Activated CD4-positive, CD25-positive, alpha-beta regulatory T cell treated with anti-CD3 and anti-CD28 coated beads, Interleukin-2, amount 50 U/mL, for 24 hours (primary cell): ENCODE data around the gene LTBP1.
"Not testable (repeated sequence)": the region's sequence is repeated elsewhere in the genome, so short reads cannot be mapped to it uniquely, and the experiment has no call there.

Experiments
- ATAC-seq, 2 donors: fragments of 150-1000 bp; cut with Tn5 transposase; one replicate each; pipeline ENCODE4 v1.10.0; 2021; ENCODE audit warnings: mild to moderate bottlenecking in 1 of 2, moderate library complexity in 1 of 2

The LTBP1 gene

DNA sequence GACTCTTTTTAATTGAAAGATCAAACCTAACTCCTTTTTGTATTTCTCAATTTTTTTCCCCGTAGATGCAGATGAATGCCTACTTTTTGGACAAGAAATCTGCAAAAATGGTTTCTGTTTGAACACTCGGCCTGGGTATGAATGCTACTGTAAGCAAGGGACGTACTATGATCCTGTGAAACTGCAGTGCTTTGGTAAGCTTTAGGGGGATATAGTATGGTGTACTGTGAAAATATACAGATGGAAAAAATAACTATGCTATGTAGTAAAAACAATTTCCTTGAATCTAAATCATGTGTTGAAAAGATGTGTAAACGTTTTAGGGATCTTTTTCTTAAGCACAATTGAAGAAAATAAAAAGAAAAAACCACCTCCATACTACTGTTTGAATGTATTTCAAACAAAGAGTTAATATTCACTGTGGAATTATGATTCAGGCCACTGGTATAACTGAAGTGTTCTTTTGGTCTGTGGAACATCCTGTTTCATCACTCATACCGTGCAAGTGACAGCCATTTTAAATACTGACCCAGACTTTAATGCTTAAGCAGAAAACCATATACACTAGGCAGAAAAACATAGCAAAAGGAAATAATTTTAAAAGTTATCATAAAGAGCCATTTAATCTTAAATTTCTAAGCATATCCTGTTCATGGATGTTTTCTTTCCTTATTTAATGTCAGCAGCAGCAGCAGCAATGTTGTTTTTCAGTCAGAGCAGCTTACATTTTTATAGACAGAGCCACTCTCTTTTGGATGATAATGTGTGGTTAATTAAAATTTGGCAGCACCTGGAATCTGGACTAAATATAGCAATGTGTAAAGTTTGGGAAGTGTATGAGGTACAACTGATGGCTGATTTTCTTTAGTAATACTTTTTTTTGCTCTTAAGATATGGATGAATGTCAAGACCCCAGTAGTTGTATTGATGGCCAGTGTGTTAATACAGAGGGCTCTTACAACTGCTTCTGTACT is 416.9 kb downstream of the LTBP1 start:
- no peak for ATAC-seq

DNA sequence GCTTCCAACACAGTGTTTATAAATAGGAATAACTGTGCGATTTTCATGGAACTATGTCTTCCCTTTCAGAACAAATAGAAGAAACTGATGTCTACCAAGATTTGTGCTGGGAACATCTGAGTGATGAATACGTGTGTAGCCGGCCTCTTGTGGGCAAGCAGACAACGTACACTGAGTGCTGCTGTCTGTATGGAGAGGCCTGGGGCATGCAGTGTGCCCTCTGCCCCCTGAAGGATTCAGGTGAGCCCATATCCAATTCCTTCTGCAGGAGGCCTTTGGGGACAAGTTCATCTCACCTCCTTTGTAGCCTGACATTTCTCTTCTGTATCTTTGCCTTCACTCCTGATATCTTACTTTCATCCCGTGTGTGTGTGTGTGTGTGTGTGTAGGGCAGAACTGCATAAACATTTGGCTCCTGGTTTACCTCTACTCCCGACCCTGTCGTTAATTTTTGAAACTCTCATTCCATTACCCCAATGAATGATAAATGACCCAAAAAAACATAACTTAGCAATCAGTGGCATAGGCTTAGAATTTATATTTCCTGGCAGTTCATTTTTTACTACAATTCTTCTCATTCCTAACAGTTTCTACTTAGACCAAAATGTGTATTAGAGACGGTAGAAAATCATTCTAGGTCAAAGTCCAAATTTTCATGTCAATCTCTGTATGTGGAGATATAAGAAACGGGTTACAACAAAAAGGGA is 418.7 kb downstream of the LTBP1 start:
- ATAC-seq, result no peak

DNA sequence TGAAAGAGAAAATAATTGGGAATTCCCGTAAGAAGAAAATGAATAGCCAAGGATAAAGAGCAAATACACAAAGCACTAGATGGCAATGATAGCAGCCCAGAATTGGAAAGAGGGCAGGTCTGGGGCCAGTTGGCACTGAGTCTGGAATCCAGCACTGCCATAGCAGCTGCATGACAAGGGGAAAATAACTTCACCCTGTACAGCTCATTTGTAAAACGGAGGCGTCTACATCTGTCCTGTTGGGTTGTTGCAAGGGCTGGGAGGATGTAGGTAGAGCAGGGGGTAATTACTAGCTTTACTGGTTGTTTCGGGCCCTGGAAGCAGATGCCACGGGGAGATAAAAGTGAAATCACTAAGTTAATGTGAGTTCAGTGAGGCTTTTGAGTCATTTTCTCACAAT is 419.7 kb downstream of the LTBP1 start:
- ATAC-seq, result no peak

DNA sequence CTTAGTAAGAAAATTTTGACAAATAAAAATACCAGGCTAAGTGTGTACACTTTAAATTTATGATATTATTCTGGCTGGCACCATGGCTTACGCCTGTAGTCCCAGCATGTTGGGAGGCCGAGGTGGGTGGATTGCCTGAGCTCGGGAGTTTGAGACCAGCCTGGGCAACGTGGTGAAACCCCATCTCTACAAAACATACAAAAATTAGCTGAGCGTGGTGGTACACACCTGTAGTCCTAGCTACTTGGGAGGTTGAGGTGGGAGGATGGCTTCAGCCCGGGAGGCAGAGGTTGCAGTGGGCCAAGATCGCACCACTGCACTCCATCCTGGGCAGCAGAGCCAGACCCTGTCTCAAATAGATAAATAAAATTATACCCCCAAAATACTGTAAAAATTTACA is 421.8 kb downstream of the LTBP1 start:
- not testable (repeated sequence) for ATAC-seq

DNA sequence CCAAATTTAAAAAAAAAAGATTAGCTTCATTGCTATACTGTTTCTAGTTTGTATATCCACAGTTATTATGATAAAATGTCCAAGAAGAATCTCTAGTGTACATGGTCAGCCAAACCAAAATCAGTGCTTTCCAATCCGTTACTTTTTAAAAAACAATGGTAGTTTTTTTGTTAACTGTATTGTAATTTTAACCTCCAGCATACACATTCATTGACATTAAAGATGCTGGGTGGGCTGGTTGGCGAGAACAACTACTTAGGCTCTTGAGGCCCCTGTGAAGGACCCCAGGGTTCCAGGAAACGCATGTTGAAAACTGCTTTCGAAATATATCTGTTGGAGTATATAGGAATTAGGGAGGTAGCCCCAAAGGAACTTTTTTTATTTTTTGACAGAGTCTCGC is 422.4 kb downstream of the LTBP1 start:
- ATAC-seq, result no peak

DNA sequence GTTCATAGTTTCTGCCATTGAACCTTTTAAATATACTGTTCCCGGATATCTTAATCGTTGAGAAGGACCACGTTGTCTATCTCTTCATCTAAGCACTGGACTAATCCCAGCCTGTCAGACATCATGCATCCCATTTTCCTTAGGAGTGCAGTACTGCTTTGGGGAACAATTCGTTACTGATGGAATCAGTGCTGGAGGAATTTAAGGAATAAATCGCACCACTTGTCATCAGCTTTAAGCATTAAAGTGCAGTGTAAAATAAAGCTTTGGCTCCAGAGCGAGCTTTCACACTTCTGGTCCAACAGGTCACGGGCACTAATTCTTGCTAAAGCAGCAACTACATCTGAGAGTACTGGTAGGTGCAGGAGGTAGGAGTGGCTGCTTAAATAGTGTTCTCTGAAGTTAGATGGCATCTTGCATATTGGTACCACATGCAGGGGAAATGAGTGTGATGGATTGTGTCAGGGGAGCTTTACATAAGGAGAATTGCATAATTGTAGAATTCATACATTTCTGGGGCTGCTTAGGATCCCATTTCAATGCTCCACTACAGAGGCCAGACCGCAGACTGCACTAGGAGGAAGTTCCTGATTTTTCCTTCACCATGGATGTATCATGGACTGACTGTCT is 424.0 kb downstream of the LTBP1 start:
- ATAC-seq, result no peak

DNA sequence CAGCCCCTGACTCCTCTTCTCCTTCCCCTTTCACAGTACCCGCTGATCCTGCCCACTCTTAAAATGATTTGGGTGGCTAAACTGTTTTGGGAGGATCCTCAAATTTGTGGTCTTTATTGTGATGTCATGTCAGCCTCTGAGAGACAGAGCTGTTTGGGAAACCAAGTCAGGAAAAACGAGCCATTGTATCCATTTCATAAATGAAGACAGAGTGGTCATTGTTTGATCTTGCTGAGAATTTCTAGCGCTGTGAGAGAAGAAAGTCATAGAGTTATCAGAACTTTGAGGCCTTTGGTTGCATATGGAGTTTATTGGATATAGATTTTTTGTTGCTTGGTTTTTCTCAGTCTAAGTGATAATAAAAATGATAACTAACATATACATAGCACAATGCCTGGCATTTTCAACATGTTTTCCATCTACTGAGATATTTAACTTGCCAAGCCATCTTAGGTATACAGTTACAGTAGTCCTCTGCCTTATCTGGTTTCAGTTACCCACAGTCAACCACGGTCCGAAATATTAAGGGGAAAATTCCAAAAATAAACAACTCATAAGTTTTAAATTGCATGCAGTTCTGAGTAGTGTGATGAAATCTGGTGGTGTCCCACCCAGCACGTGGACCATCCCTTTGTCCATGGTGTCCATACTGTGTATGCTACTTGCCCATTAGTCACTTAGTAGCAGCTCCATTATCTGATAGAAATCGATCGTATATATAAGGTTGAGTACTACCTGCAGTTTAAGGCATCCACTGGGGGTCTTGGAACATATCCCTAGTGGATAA is 424.7 kb downstream of the LTBP1 start:
- no peak for ATAC-seq

DNA sequence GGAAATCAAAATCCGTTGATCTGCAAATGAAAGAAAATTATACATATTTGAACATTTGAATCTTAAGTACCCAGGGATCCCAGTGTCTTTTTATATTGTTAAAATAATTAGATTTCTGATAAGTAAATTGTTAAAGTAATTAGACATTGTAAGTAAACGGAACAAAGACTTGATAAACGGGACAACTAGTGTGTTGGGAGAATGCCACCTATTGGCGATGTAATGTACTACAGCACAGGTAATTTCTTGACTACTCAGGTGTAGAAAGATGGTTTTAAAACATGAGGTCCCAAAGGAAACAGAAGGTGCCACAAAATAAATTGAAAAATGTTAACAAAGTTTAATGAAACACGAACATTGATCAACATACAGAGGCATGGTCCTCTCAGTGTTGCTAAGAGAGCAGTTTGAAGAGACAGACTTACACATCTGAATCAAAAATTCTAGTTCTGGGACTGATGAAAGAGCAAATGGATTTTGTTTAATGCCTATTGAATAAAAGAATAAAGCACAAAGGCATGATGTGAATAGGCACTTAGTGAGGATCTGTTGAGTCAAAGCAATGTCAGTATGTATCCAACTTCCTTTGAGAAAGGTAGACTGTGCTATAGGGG is 426.3 kb downstream of the LTBP1 start:
- ATAC-seq, result no peak

DNA sequence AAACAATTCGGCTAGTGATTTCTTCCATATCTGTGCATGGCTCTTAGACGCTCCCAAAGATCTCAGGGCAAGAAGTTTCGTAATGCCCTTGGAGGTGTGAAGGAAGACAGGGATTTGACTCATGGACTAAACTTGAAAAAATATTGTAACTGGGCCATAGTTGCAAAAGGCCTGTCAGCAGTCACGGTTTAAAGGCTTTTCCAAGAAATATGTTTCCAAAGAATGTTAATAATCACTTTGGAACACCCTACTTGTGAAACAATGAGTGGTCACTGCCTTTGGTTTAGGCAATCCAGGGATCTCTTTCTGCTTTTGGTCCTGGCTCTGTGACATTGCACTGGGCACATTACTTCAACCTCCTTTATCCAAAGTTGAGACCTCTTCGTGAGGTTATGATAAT is 427.2 kb downstream of the LTBP1 start:
- ATAC-seq, result no peak

DNA sequence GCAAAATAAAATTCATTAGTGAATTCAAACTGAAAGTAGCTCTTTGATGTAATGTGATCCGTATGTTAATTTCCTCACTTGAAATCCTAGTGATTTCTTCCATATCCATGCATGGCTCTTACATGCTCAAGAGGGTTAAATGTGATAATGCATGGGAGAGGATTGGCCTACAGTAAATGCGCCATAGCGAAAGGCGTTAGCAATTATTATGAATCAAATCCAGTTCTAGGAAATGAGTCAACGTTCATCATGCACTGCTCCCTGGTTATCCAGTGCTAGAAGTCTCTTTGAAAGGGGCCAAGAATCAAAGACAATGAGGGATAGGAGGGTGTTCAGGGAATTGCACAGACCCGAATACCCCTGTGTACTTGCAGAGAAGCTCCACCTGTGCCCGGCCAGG is 428.3 kb downstream of the LTBP1 start:
- ATAC-seq, result no peak

DNA sequence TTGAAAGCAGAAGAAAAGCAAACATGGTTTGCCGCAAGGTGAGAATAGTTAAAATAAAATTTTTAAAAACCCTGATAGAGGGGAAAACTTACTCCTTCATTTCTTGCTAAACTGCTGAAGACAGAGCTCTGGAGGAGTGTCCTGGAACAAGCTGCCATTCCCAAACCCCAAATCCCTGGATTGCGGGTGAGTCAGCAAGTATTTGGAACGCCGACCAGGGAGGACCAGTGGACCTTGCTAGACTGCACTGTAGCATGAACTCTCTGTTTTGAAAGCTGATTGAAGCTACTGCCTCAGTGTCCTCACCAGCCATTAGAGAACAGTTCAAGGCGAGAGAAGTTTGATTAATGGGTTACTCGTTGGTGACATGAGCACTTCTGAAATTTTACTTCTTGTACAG is 430.3 kb downstream of the LTBP1 start:
- ATAC-seq, result no peak

DNA sequence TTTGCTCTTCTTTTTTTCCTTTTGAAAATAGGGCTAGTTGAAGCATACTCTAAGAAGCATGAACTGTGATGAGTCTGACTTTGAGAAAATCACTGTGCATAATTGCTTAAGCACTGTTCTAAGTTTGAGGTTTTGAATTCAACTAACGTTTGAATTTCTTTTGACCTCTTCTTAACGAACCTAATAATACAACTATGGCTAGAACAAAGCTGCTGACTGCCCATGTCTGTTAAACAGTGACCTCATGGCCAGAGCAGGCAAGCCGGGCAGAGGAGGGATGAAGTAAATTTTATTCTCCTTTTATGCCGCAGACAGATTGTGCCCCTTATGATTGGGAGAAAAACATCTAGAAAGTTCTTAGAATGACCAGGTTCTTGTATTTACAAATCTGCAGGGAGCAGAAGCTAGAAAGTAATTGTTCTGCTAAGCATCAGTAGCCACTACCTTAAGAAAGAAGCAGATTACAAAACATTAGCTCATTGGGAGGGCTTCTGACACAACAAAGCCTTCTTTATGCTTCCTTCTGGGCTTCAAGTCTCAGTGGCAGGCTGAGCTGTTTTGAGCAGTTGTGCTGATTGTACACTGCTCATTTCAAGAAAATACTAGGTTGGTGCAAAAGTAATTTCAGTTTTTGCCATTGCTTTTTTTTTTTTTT is 431.9 kb downstream of the LTBP1 start:
- no peak for ATAC-seq

DNA sequence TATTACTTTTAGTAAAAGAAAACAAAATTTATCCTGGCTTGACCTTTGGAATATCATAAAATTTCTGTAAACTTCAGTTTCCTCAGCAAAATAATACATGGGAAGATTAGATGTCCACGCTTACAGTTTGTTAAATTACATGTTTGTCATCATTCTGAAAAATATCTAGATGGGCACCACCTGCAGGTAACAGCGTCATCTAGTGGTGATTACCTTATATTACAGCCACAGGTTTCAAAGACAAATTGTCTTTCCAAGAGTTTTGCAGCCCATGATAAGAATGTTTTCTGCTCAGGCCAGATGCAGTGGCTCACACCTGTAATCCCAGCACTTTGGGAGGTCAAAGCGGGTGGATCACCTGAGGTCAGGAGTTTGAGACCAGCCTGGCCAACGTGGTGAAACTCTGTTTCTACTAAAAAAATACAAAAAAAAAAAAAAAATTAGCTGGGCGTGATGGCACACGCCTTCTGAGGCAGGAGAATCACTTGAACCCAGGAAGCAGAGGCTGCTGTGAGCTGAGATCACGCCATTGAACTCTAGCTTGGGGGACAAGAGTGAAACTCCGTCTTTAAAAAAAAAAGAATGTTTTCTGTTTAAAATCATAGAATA is 433.4 kb downstream of the LTBP1 start:
- ATAC-seq, result no peak

DNA sequence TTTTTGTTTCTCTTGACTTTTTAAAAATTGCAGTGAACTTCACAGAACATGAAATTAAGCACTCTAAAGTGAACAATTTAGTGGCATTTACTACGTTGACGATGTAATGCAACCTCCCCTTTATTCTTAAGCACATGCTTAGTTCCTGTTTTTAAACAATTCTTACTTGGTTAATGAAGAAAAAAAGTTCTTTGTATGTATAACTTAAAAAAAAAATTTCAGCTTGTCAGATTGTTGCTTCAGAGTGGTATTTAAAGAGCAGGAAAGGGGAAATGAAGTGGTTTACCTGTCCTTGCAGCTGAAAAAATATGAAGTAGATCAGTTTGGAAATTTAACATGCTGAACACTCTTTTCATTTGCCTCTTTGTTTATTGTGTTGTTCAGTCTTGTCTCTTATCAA is 434.0 kb downstream of the LTBP1 start:
- ATAC-seq, result no peak

DNA sequence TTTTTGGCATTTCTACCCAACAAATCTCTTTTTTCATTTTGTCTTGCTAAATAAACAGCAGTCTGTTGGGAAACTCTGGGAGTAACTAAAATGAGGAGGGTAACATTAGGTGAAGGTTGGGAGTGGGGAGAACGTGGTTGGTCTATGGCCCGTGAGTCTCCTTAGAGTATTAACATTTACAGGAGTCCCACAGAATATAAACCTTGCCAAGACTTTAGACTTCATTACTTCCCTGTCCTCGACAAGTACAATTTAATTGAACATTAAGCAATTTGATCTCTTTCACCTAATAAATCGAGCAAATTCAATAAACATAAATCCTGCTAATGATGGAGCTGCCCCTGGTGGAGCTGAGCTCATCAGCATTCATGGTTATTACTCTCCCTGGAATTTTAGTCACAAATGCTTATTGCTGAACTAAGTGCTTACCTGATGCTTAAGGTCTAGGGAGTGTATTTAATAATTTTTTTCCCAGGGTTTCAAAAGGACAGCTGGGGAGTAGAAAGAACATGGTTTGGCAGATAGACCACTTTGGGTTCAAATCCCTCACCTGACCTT is 434.6 kb downstream of the LTBP1 start:
- no peak for ATAC-seq

DNA sequence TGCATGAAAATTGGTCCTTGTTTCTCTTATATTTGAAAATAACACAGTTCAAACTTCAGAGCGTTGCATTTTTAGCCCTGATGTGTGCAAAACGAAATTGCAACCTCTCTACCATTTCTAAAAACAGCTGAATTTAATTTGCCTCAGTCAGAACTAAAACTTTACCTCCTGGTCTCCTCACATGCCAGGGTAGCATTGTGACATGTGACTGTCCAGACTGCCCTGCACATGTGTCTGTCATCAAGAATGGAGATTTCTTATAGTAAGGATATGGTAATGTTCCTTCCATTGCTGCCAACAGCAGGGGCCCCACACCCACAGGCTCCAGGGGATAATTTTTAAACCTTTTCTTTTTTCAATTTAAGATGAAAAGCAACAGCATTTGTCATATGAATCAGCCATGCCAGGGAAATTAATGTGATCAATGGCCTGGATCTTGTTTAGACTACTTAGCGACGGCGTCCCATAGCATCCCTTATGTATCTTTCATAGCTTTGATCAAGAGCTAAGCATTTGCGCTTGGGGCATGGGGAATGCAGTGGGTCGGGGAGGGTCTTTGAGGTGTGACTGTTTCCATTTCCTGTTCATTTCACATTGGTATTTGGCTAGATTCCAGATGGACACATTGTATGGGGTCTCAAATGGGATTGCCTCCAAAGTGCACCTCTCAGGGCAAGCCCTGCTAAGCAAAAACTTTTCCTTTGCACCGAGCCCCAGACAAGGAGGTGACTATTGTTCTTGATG is 437.3 kb downstream of the LTBP1 start:
- no peak for ATAC-seq

DNA sequence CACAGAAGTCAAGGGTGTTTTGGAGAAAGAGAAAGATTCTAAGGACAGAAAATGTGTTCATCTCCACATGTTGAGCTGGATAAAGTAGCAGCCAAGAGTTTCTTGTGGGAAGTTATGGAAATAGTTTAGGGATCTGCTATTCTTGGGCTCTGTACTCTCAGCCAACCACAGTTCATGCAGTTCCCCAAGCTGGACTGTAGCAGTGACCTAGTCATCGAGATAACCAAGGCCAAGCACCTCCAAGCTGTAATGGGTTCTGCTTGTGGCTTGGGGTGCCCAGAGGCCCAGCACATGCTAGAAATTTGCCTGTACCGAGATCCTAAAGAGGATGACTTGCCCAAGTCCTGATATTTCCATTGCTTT is 437.8 kb downstream of the LTBP1 start:
- ATAC-seq, result no peak

DNA sequence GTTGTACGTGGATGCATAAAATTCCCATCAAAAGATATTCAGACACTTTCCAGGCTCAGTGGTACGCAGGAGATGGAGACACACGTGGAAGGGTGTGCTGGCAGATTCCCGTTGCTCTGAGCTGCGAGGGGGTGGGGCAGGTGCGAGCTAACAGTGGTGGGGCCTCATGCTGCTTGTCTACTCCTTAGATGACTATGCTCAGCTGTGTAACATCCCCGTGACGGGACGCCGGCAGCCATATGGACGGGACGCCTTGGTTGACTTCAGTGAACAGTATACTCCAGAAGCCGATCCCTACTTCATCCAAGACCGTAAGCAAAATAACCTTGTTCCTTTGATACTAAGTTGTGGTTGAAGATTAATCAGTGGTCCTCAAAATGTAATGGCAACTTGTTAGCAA is 442.2 kb downstream of the LTBP1 start:
- ATAC-seq, result no peak

DNA sequence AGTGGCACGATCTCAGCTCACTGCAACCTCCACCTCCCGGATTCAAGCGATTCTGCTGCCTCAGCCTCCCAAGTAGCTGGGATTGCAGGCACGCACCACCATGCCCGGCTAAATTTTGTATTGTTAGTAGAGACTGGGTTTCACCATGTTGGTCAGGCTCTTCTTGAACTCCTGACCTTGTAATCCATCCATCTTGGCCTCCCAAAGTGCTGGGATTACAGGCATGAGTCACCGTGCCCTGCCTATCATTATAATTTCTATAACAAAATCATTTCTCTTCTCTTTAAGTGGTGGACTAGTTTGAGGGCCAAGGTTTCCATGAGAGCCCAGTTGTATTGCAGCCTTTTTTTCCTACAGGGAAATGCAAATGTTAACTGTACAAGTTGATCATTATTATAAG is 442.9 kb downstream of the LTBP1 start:
- ATAC-seq, result not testable (repeated sequence)

DNA sequence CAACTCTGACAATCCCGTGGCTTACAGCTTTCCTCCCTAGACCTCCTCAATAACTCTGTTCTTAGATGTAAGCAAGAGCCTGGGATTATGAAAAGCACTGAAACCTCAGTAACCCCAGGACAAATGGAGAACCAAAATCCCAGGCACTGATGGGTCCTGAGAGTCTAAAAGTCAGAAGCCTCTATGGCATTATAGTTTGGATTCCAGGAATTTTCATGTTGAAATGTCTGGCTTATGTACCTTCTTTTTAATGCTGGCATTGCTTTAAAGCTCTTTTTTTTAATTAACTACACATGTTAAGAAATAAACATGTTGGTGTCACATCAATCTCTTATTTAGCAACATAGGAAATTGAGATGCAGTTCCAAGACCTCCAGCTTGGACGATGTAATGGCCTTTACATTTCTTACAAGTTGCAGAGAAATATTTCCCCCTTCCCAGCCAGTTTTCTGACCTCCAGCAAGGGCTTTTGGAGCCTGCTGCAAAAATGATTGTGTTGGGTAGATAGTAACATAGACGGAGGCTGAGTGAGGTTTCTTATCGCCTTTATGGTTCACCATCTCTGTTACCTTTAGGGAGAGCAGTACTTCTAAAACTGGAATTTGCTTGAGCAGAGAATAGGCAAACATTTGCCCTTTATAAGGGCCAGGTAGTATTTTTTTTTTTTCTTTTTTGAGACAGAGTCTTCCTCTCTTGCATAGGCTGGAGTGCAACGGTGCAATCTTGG is 444.9 kb downstream of the LTBP1 start:
- no peak for ATAC-seq
